Effector memory CD4-positive, alpha-beta T cell (primary cell): ENCODE results near the gene CRKL.

Source experiments
- DNase-seq, 3 donors: peaks; one replicate each; pipeline ENCODE4 v3.0.0-alpha.2; 2020
- H3K27ac ChIP-seq: 2 replicates; pipeline ENCODE4 v1.7.0; 2013; ENCODE audit warnings: mild to moderate bottlenecking, low read length, moderate library complexity; ENCODE audit not compliant: insufficient read depth, poor library complexity, severe bottlenecking
- H3K27me3 ChIP-seq: replicated peaks from 2 replicates; pipeline ENCODE4 v1.7.0; 2013; ENCODE audit warnings: mild to moderate bottlenecking, low read length; ENCODE audit not compliant: insufficient read depth, control insufficient read depth, poor library complexity, severe bottlenecking
- H3K36me3 ChIP-seq: 2 replicates; pipeline ENCODE4 v1.7.0; 2013; ENCODE audit warnings: mild to moderate bottlenecking, low read length, moderate library complexity; ENCODE audit not compliant: control insufficient read depth, insufficient read depth
- H3K4me1 ChIP-seq: 2 replicates; pipeline ENCODE4 v1.7.0; 2013; ENCODE audit warnings: low read length, mild to moderate bottlenecking; ENCODE audit not compliant: control insufficient read depth, insufficient read depth, poor library complexity, severe bottlenecking
- H3K4me3 ChIP-seq: 2 replicates; pipeline ENCODE4 v1.7.0; 2013; ENCODE audit warnings: low read length, low read depth, mild to moderate bottlenecking; ENCODE audit not compliant: insufficient read depth, poor library complexity, severe bottlenecking
- H3K9me3 ChIP-seq: 2 replicates; pipeline ENCODE4 v1.7.0; 2013; ENCODE audit warnings: mild to moderate bottlenecking, low read length, moderate library complexity; ENCODE audit not compliant: control insufficient read depth

CRKL gene

DNA sequence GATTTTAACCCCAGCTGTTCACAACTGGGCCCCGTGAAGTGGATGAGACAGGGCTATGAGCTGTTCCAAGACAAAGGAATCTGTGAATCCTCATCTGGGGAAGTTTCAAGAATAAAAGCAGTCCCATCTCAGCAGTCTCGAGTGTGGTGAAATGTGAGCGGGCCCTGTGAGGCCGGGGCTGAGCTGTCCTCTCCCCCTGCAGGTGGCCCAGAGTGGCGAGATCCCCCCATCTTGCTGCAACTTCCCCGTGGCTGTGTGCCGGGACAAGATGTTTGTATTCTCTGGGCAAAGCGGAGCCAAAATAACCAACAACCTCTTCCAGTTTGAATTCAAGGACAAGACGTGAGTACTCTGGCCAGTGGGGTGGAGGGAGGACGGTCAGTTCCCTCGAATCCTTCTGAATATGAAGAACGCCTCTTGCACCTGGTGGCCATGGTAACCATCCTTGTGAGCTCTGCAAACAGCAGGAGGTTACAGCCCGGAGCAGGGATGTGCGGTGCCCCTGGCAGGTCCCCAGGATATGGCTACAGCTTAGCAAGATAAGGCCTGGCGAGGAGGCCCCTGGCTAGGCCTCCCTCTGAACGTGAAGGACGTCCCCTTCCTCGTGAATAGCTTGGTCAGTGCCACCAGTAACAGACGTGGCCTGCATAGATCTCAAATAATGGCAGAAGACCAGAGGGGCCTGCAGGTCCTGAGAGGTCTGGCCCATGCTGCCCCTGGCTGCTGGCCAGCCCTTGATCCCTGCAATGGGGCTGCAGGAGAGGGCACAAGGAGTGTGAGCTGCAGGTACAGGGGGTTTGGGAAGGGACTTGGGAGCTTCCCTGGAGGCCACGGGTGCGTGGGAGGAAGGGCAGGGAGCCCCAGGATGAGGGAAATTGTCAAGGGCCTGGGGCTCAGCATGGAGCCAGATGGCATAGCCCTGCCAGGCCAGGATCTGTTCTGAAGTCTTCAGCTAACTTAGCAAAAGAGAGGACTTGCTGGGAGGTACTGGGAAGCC lies 73.3 kb downstream of the CRKL start:
- Histone ChIP-seq H3K36me3 (peaks cover 29% of the 10 kb centered on the region), H3K27me3 (no peaks in the 10 kb centered on the region), H3K4me1 (no peaks in the 10 kb centered on the region), H3K27ac (no peak overlapping the region), H3K4me3 (no peak overlapping the region), H3K9me3 (no peaks in the 10 kb centered on the region)
- DNase-seq, result no peak

DNA sequence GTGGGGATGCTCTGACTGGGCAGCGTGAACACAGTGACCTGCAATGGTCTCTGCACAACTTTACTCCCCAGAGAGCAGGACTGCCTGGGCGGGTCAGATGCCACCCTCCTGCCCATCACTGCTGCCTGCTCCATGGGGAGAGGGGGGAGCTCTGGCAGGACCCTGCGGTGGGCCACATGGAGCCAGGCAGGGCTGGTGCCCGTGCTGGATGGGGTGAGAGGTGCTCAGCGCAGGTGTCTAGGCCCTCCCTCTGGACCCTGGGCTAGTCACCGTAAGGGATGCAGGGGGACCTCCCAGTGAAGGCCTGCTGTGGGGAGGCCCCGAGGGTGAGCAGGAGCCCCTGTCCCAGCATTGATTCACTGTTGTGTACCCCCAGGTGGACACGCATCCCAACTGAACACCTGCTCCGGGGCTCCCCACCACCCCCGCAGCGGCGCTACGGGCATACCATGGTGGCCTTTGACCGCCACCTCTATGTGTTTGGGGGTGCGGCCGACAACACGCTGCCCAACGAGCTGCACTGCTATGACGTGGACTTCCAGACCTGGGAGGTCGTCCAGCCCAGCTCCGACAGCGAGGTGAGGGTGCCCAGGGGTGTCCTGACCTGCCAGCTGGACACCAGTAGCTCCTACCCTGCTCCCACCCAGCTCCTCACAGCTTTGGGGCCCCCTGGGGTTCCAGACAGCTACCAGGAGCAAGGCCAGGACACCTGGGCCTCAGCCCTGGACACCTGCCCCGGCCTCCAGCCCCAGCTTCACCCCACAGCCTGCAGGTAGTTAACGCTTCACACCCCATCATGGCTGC lies 74.2 kb downstream of the CRKL start:
- Histone ChIP-seq H3K9me3 (no peaks in the 10 kb centered on the region), H3K36me3 (peaks cover 28% of the 10 kb centered on the region), H3K4me1 (no peaks in the 10 kb centered on the region), H3K4me3 (no peak overlapping the region), H3K27me3 (no peaks in the 10 kb centered on the region), H3K27ac (no peak overlapping the region)
- no peak for DNase-seq

DNA sequence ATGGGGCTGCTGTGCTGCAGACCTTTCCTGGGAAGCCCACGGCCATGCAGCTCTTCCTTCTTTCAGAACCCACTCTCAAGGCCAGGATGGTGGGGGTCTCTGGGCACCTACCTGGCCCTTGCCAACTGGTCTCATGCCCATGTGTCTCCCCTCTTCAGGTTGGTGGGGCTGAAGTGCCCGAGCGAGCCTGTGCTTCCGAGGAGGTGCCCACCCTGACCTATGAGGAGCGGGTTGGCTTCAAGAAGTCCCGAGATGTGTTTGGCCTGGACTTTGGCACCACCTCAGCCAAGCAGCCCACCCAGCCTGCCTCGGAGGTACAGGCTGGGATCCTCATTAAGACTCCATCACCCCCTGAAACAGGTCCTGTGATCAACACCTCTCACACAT lies 74.8 kb downstream of the CRKL start:
- H3K27ac ChIP-seq, result no peak overlapping the region
- no peak for DNase-seq
- no peak overlapping the region for H3K4me3 ChIP-seq
- H3K4me1 ChIP-seq, result no peaks in the 10 kb centered on the region
- no peaks in the 10 kb centered on the region for H3K9me3 ChIP-seq
- H3K36me3 ChIP-seq, result peaks cover 23% of the 10 kb centered on the region
- no peaks in the 10 kb centered on the region for H3K27me3 ChIP-seq

DNA sequence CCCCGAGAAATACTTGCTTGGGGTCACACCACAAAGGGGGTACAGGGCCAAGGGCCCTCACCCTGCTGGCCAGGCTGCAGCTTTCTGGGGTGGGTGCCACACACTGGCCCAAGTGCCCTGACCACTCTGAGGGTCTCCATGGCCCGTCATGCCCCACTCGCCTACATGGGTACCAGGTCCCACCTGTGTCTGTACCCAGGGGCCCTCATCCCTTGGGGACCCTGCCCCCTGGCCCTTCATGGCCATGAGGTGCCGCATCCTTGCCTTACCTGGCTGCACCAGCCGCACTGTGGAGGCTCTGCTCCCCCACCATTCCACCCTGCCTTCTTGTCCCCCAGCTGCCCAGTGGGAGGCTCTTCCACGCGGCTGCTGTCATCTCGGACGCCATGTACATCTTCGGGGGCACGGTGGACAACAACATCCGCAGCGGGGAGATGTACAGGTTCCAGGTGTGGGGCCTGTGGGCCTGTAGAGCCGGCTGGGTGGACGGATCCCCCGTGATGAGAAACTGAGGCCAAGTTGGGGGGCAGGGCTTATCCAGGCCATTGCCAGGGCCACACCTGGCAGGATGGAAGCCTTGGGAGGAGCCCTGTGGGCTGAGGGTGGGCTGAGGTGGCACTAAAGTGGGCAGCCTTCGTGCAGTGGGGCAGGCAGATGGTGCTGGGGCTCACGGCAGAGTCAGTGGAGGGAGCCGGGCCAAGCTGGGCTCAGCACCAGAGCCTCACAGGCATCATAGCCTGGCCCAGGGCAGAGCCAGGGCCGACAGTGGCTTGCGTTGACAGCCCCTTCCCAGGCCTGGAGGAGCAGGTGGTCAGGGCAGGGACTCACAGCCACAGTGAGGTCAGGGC lies 75.5 kb downstream of the CRKL start:
- Histone ChIP-seq H3K27ac (no peak overlapping the region), H3K27me3 (no peaks in the 10 kb centered on the region), H3K4me3 (no peak overlapping the region), H3K36me3 (peaks cover 24% of the 10 kb centered on the region), H3K4me1 (no peaks in the 10 kb centered on the region), H3K9me3 (no peaks in the 10 kb centered on the region)
- no peak for DNase-seq

DNA sequence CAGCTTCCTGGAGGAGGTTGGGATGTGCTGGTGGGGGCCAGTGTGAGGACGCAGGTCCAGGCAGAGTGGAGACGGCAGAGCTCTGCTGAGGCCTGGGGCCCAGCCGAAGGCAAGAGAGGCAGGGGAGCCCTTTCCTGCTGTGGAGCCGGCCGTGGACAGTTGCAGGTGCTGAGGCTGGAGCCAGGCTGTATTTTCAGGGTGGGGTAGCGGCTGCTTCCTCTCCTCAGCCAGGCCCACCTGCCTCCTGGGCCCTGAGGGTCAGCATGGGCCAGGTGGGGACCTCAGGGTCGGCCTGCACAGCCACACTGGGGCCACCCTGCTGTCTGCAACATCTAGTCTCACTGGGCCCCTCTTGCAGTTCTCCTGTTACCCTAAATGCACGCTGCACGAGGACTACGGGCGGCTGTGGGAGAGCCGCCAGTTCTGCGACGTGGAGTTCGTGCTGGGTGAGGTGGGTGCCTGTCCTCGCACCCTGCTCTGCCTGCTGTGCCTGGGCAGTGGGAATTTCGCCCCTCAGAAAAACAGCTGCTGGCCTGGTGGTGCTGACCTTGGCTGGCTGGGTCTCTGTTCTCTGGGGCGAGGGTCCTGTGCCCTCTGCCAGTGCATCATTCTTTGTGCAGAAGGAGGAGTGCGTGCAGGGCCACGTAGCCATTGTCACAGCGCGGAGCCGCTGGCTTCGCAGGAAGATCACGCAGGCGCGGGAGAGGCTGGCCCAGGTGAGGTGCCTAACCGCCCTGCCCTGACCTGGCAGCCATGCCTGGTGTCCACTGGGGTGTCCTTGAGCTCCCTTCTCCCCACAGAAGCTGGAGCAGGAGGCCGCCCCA lies 76.3 kb downstream of the CRKL start:
- no peaks in the 10 kb centered on the region for H3K4me1 ChIP-seq
- no peaks in the 10 kb centered on the region for H3K9me3 ChIP-seq
- H3K27ac ChIP-seq, result no peak overlapping the region
- no peak overlapping the region for H3K4me3 ChIP-seq
- H3K36me3 ChIP-seq, result peaks cover 27% of the 10 kb centered on the region
- no peaks in the 10 kb centered on the region for H3K27me3 ChIP-seq
- DNase-seq, result no peak

DNA sequence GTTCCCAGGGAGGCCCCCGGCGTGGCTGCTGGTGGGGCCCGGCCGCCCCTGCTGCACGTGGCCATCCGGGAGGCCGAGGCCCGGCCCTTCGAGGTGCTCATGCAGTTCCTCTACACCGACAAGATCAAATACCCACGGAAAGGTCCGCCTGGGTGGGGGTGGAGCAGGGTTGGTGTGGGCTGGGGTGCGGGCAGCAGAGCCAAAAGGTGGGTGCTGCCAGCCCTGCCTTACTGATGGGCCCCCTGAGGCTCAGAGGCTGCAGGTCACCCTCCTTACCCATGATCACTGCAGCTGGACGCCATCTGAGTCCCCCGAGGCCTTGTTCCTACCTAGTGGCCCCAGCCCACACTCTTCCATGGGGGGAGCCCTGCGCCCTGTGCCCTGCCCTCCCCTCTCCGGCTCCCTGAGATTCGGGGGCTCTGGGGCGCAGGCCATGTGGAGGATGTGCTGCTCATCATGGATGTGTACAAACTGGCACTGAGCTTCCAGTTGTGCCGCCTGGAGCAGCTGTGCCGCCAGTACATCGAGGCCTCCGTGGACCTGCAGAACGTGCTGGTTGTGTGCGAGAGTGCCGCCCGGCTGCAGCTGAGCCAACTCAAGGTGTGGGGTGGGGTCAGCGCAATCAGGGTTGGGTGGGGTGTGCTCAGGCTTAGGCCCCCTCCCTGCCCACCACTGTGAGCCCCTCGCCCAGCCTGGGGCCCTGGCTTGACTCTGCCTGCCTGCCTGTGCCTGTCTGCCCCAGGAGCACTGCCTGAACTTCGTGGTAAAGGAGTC lies 77.1 kb downstream of the CRKL start:
- H3K36me3 ChIP-seq, result peaks cover 34% of the 10 kb centered on the region
- H3K27ac ChIP-seq, result no peak overlapping the region
- no peaks in the 10 kb centered on the region for H3K27me3 ChIP-seq

DNA sequence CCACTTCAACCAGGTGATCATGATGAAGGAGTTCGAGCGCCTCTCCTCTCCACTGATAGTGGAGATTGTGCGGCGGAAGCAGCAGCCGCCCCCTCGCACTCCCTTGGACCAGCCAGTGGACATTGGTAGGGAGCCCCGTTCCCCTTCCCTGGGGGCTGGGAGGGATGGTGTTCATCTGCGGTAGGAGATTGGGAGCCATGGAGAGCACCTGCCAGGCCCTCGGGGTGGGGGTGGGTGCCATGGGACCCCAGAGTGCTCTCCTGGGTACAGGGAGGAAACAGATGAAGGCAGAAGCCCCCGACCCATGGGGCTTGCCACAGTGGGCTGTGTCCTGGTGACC lies 77.7 kb downstream of the CRKL start:
- Histone ChIP-seq H3K27ac (no peak overlapping the region), H3K4me3 (no peak overlapping the region), H3K9me3 (no peaks in the 10 kb centered on the region), H3K27me3 (no peaks in the 10 kb centered on the region), H3K36me3 (peaks cover 40% of the 10 kb centered on the region), H3K4me1 (peaks cover 5% of the 10 kb centered on the region)
- DNase-seq, result no peak

More for the DNA sequence above, 77.1 kb downstream of the CRKL start:
- no peak overlapping the region for H3K4me3 ChIP-seq
- no peaks in the 10 kb centered on the region for H3K9me3 ChIP-seq
- H3K4me1 ChIP-seq, result no peaks in the 10 kb centered on the region
- DNase-seq, result no peak

DNA sequence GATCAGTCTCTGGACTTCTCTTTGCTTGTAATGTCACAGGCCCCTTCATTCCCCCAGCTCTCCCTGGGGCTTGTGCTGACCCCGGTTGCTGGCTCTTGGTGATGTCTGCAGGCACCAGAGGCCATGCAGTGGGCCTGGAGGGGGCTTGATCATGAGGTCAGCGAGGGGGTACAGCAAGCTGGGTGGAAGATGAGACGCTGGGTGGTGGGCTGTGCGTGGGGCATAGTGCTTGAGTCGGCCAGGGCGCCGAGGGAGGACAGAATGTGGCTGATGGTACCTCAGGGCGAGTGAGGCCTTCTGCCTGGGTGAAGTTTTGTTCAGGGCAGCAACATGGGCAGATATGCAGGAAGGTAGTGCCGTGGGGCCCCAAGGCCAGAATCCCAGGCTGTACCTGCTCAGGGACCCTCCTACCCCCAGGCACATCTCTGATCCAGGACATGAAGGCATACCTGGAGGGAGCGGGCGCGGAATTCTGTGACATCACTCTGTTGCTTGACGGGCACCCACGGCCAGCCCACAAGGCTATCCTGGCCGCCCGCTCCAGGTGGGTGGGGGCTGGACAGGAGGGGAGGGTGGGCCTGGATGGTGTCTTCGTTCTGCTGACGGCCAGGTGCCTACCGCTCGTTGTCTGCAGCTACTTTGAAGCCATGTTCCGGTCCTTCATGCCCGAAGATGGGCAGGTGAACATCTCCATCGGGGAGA lies 78.3 kb downstream of the CRKL start:
- no peaks in the 10 kb centered on the region for H3K9me3 ChIP-seq
- no peak overlapping the region for H3K4me3 ChIP-seq
- no peaks in the 10 kb centered on the region for H3K27me3 ChIP-seq
- H3K27ac ChIP-seq, result no peak overlapping the region
- peaks cover 11% of the 10 kb centered on the region for H3K4me1 ChIP-seq
- no peak for DNase-seq
- peaks cover 45% of the 10 kb centered on the region for H3K36me3 ChIP-seq
